IMR-90 (cell line): Measurements from ENCODE around the gene BASP1. TPM values are rescaled to one million over a fixed set of nuclear protein-coding genes. Genes with fewer than 3 reads are reported as not detected.

Experiments
- ATAC-seq: fragments of 200-7000 bp; cut with Tn5 transposase; 2 replicates; pipeline ENCODE4 v1.9.1; 2020; ENCODE audit warnings: low read depth, mild to moderate bottlenecking, moderate library complexity
- BruUV-seq: library from RNA; stranded (reverse); fragments of 400-500 nt; replicated peaks from 2 replicates; lab custom pipeline; 2021; lab: Mats Ljungman, UMichigan
- CTCF ChIA-PET: fragments of 300-600 bp; formaldehyde crosslinking; extraction: SDS; loops from one replicate; lab custom pipeline; 2021; ENCODE audit warnings: antibody characterized with exemption; lab: Yijun Ruan, JAX
- POLR2A ChIA-PET: fragments of 300-600 bp; sonication (Branson Sonifier 250); formaldehyde crosslinking; loops from one replicate; lab custom pipeline; 2022; ENCODE audit warnings: antibody characterized with exemption; ENCODE audit not compliant: unreplicated experiment; lab: Charles Lee
- DNase-seq: peaks from one replicate; pipeline ENCODE4 v3.0.0; 2013
- H2AFZ ChIP-seq: replicated peaks from 2 replicates; pipeline ENCODE3; 2013; ENCODE audit warnings: low read length, mild to moderate bottlenecking; ENCODE audit not compliant: poor library complexity
- H2AK5ac ChIP-seq: 2 replicates; pipeline ENCODE4 v1.6.1; 2013; ENCODE audit warnings: low read depth, low read length, inconsistent platforms
- H2AK9ac ChIP-seq: replicated peaks from 2 replicates; pipeline ENCODE3; 2013; ENCODE audit warnings: mild to moderate bottlenecking, low read depth, low read length, moderate library complexity; ENCODE audit not compliant: poor library complexity
- H2BK120ac ChIP-seq: 2 replicates; pipeline ENCODE4 v1.6.1; 2013; ENCODE audit warnings: low read depth, low read length, inconsistent platforms
- H2BK15ac ChIP-seq: 3 replicates; pipeline ENCODE4 v1.6.1; 2013; ENCODE audit warnings: low read depth, low read length, inconsistent platforms
- H2BK20ac ChIP-seq: 2 replicates; pipeline ENCODE4 v1.6.1; 2013; ENCODE audit warnings: low read depth, mild to moderate bottlenecking, inconsistent platforms, low read length, moderate library complexity
- H2BK5ac ChIP-seq: 2 replicates; pipeline ENCODE4 v1.6.1; 2013; ENCODE audit warnings: mild to moderate bottlenecking, low read depth, low read length, inconsistent platforms; ENCODE audit not compliant: poor library complexity, severe bottlenecking
- H3K14ac ChIP-seq: replicated peaks from 2 replicates; pipeline ENCODE4 v1.6.1; 2013; ENCODE audit warnings: low read depth, low read length, inconsistent platforms
- H3K18ac ChIP-seq: 2 replicates; pipeline ENCODE4 v1.6.1; 2013; ENCODE audit warnings: low read depth, low read length, control low read depth
- H3K23ac ChIP-seq: 2 replicates; pipeline ENCODE4 v1.6.1; 2013; ENCODE audit warnings: low read depth, low read length, inconsistent platforms
- H3K27ac ChIP-seq: 2 replicates; pipeline ENCODE4 v1.5.1; 2013; ENCODE audit warnings: mild to moderate bottlenecking, control low read depth, low read length; ENCODE audit not compliant: insufficient read depth
- H3K27me3 ChIP-seq: 2 replicates; pipeline ENCODE4 v1.6.1; 2013; ENCODE audit warnings: low read length; ENCODE audit not compliant: control insufficient read depth, insufficient read depth
- H3K36me3 ChIP-seq: 2 replicates; pipeline ENCODE4 v1.6.1; 2013; ENCODE audit warnings: low read length, mixed read lengths; ENCODE audit not compliant: control insufficient read depth, insufficient read depth
- H3K4ac ChIP-seq: 2 replicates; pipeline ENCODE4 v1.6.1; 2013; ENCODE audit warnings: low read depth, low read length, inconsistent platforms
- H3K4me1 ChIP-seq: 2 replicates; pipeline ENCODE4 v1.6.1; 2013; ENCODE audit warnings: low read length, mixed read lengths; ENCODE audit not compliant: control insufficient read depth, insufficient read depth
- H3K4me2 ChIP-seq: 2 replicates; pipeline ENCODE4 v1.6.1; 2013; ENCODE audit warnings: low read depth, mild to moderate bottlenecking, control low read depth, low read length, moderate library complexity
- H3K4me3 ChIP-seq: 2 replicates; pipeline ENCODE4 v1.5.1; 2013; ENCODE audit warnings: low read depth, mild to moderate bottlenecking, control low read depth, low read length, moderate library complexity; ENCODE audit not compliant: insufficient read depth
- H3K56ac ChIP-seq: 2 replicates; pipeline ENCODE4 v1.6.1; 2013; ENCODE audit warnings: low read length, inconsistent platforms; ENCODE audit not compliant: insufficient read depth; ENCODE audit errors: extremely low read depth
- H3K79me1 ChIP-seq, 2 experiments: 2 replicates each; pipeline ENCODE4 v1.6.1; 2013; ENCODE audit warnings: low read length in 2 of 2, inconsistent platforms in 1 of 2, low read depth in 1 of 2
- H3K9ac ChIP-seq: 2 replicates; pipeline ENCODE4 v1.6.1; 2013; ENCODE audit warnings: low read depth, low read length, control low read depth
- H3K9me1 ChIP-seq: 2 replicates; pipeline ENCODE4 v1.6.1; 2013; ENCODE audit warnings: low read length, inconsistent platforms; ENCODE audit not compliant: insufficient read depth
- H3K9me3 ChIP-seq: 2 replicates; pipeline ENCODE4 v1.6.1; 2013; ENCODE audit warnings: low read length; ENCODE audit not compliant: control insufficient read depth, insufficient read depth
- H4K20me1 ChIP-seq: 2 replicates; pipeline ENCODE4 v1.6.1; 2013; ENCODE audit warnings: low read length, inconsistent platforms; ENCODE audit not compliant: insufficient read depth
- H4K5ac ChIP-seq: 2 replicates; pipeline ENCODE4 v1.6.1; 2013; ENCODE audit warnings: mild to moderate bottlenecking, low read depth, low read length, control low read depth
- H4K8ac ChIP-seq, 2 experiments: 2 replicates each; pipeline ENCODE4 v1.6.1; 2013; ENCODE audit warnings: low read depth in 2 of 2, low read length in 2 of 2, control low read depth in 1 of 2, inconsistent platforms in 1 of 2
- H4K91ac ChIP-seq: 2 replicates; pipeline ENCODE4 v1.6.1; 2013; ENCODE audit warnings: low read depth, low read length, inconsistent platforms; ENCODE audit not compliant: insufficient read depth
- BHLHE40 ChIP-seq: fragments of 150-350 bp; IDR thresholded peaks from 2 replicates; pipeline ENCODE4 v1.6.1; 2016; ENCODE audit warnings: mild to moderate bottlenecking, low read depth, low read length
- CHD1 ChIP-seq: IDR thresholded peaks from 2 replicates; pipeline ENCODE4 v1.6.1; 2012; ENCODE audit warnings: low read depth, low read length, improper control_type of control experiment
- FOS ChIP-seq: fragments of 150-350 bp; IDR thresholded peaks from 2 replicates; pipeline ENCODE4 v1.6.1; 2016; ENCODE audit warnings: low read depth, low read length
- MAFK ChIP-seq: IDR thresholded peaks from 2 replicates; pipeline ENCODE4 v1.6.1; 2012; ENCODE audit warnings: low read depth, low read length, improper control_type of control experiment
- MAZ ChIP-seq: IDR thresholded peaks from 2 replicates; pipeline ENCODE4 v1.6.1; 2012; ENCODE audit warnings: low read depth, mild to moderate bottlenecking, low read length, improper control_type of control experiment, moderate library complexity, borderline replicate concordance
- NFE2L2 ChIP-seq: fragments of 150-350 bp; IDR thresholded peaks from 2 replicates; pipeline ENCODE4 v1.6.1; 2016; ENCODE audit warnings: low read depth, mild to moderate bottlenecking, low read length
- POLR2A ChIP-seq: IDR thresholded peaks from 2 replicates; pipeline ENCODE4 v1.6.1; 2012; ENCODE audit warnings: mild to moderate bottlenecking, low read depth, low read length
- RAD21 ChIP-seq: IDR thresholded peaks from 2 replicates; pipeline ENCODE4 v1.6.1; 2012; ENCODE audit warnings: low read length, improper control_type of control experiment
- RFX5 ChIP-seq: IDR thresholded peaks from 2 replicates; pipeline ENCODE4 v1.8.0; 2012; ENCODE audit warnings: low read depth, mild to moderate bottlenecking, low read length, moderate library complexity
- SMC3 ChIP-seq: fragments of 150-350 bp; IDR thresholded peaks from 2 replicates; pipeline ENCODE4 v1.6.1; 2016; ENCODE audit warnings: low read depth, mild to moderate bottlenecking, antibody characterized with exemption, low read length, moderate library complexity
- WGBS, 2 experiments: methylation state at CpG; one replicate each; pipeline versions ENCODE4 v1.1.5 to v1.1.7; 2013; ENCODE audit warnings: missing lambda C conversion rate in 2 of 2; ENCODE audit not compliant: insufficient read length in 1 of 2; ENCODE audit errors: extremely low coverage in 2 of 2; 5-methylcytosine and 5-hydroxymethylcytosine counted together
- dilution Hi-C: fragments of 300-500 bp; cut with HindIII; formaldehyde crosslinking; loops from one replicate; pipeline ENCODE4 v1.14.3; 2018; ENCODE audit warnings: low sequenced_read_pairs; ENCODE audit not compliant: unreplicated experiment
- in situ Hi-C: fragments of 300-500 bp; cut with MboI; formaldehyde crosslinking; loops from 3 replicates; pipeline ENCODE4 v1.14.3; 2019; ENCODE audit warnings: low sequenced_read_pairs, inconsistent platforms, mixed read lengths
- intact Hi-C: fragments of 100-400 bp; cut with micrococcal nuclease; formaldehyde crosslinking; loops from 2 replicates; pipeline ENCODE4 v1.10.0; 2022
- polyA plus RNA-seq, 3 experiments: library from polyadenylated mRNA; depleted of rRNA; stranded (reverse); fragments of >200 nt; gene quantifications; 2 replicates each; pipeline ENCODE4 v1.2.3, GENCODE V29; 2012; ENCODE audit warnings: low replicate concordance in 1 of 3
- total RNA-seq: library from RNA; depleted of rRNA; stranded (reverse); fragments of >200 nt; gene quantifications from 2 replicates; pipeline ENCODE4 v1.2.3, GENCODE V29; 2012
- TF ChIP-seq, protein P1 (sequence below): fragments of 150-350 bp; IDR thresholded peaks from 2 replicates; pipeline ENCODE4 v1.6.1; 2017; ENCODE audit warnings: mild to moderate bottlenecking, antibody characterized with exemption, low read length, low read depth
- TF ChIP-seq, protein P2 (sequence below): fragments of 150-350 bp; IDR thresholded peaks from 2 replicates; pipeline ENCODE4 v1.6.1; 2016; ENCODE audit warnings: low read depth, mild to moderate bottlenecking, low read length, moderate library complexity, borderline replicate concordance
- TF ChIP-seq, protein P3 (sequence below): conservative IDR thresholded peaks from 2 replicates; pipeline ENCODE4 v1.5.1; 2012; ENCODE audit warnings: mild to moderate bottlenecking, low read depth, low read length, improper control_type of control experiment

BASP1 gene
- total and polyA plus RNA-seq, 2 of the 4 experiments (the other 2 are of a cell fraction): 39.6 to 103 TPM

DNA sequence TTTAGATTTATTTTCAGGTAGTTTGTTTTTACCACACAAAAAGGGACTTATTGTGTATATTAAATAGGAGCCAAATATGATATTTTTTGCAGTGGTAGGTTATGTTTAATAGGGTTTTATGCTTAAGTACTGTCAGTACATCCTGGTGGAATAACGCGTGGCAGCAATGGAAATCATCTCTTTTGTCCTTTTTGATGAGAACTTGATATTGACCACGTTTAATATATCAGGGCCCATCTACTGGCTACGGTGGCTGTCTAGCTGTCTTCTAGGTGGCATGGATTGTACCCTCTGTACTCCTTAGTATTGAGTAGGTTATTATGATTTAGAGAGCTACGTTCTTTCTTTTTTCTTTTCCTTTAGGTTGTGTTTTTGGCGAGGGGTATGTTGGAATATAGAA is 2.6 kb downstream of the BASP1 start:
- ChIA-PET CTCF (interaction anchor here (0.6 to 1.1 kb wide), 2 partner anchors 47 to 1061 kb away, joined by 3 read pairs; no protein-coding TSS in a partner anchor), POLR2A (no interaction called here)
- Histone ChIP-seq H3K4me3 (peak overlapping the region; percentile 75), H4K20me1 (peaks cover 63% of the 10 kb centered on the region), H2BK120ac (no peak overlapping the region), H3K27me3 (no peaks in the 10 kb centered on the region; the same call in 1 of the 2 replicates), H4K91ac (no peak overlapping the region), H3K23ac (peak overlapping the region; percentile 84; the same call in 1 of the 2 replicates), H3K4me1 (peaks cover 21% of the 10 kb centered on the region), H2BK20ac (no peak overlapping the region), H3K14ac (no peak overlapping the region; the same call in 1 of the 2 replicates), H3K4me2 (peak overlapping the region; percentile 99), H3K18ac (no peak overlapping the region), H3K4ac (no peak overlapping the region), H3K36me3 (peaks cover 8% of the 10 kb centered on the region), H3K9ac (no peak overlapping the region), H4K5ac (no peak overlapping the region), H4K8ac (peak overlapping the region in 1 of 2 experiments; percentile 24; a peak in 1 of 4 replicates), H2AFZ (no peak overlapping the region), H3K56ac (no peak overlapping the region), H3K9me1 (peaks cover 13% of the 10 kb centered on the region), H2AK5ac (no peak overlapping the region), H2AK9ac (no peak overlapping the region), H2BK15ac (no peak overlapping the region), H3K27ac (no peak overlapping the region), H3K9me3 (no peaks in the 10 kb centered on the region), H2BK5ac (no peak overlapping the region), H3K79me1 (peaks cover 3 to 46% of the 10 kb centered on the region in 2 experiments)
- no peak for DNase-seq
- no TSS peak for BruUV-seq
- TF ChIP-seq POLR2A (no peak), CHD1 (no peak), RFX5 (no peak), MAZ (no peak), RAD21 (no peak), MAFK (no peak), FOS (no peak), NFE2L2 (no peak), BHLHE40 (no peak), SMC3 (no peak)
- TF ChIP-seq, protein P1, sequence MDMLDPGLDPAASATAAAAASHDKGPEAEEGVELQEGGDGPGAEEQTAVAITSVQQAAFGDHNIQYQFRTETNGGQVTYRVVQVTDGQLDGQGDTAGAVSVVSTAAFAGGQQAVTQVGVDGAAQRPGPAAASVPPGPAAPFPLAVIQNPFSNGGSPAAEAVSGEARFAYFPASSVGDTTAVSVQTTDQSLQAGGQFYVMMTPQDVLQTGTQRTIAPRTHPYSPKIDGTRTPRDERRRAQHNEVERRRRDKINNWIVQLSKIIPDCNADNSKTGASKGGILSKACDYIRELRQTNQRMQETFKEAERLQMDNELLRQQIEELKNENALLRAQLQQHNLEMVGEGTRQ: no peak
- TF ChIP-seq, protein P2, sequence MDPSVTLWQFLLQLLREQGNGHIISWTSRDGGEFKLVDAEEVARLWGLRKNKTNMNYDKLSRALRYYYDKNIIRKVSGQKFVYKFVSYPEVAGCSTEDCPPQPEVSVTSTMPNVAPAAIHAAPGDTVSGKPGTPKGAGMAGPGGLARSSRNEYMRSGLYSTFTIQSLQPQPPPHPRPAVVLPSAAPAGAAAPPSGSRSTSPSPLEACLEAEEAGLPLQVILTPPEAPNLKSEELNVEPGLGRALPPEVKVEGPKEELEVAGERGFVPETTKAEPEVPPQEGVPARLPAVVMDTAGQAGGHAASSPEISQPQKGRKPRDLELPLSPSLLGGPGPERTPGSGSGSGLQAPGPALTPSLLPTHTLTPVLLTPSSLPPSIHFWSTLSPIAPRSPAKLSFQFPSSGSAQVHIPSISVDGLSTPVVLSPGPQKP: no peak
- TF ChIP-seq, protein P3, sequence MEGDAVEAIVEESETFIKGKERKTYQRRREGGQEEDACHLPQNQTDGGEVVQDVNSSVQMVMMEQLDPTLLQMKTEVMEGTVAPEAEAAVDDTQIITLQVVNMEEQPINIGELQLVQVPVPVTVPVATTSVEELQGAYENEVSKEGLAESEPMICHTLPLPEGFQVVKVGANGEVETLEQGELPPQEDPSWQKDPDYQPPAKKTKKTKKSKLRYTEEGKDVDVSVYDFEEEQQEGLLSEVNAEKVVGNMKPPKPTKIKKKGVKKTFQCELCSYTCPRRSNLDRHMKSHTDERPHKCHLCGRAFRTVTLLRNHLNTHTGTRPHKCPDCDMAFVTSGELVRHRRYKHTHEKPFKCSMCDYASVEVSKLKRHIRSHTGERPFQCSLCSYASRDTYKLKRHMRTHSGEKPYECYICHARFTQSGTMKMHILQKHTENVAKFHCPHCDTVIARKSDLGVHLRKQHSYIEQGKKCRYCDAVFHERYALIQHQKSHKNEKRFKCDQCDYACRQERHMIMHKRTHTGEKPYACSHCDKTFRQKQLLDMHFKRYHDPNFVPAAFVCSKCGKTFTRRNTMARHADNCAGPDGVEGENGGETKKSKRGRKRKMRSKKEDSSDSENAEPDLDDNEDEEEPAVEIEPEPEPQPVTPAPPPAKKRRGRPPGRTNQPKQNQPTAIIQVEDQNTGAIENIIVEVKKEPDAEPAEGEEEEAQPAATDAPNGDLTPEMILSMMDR: no peak
- in situ Hi-C loops (loop anchor here (5.0 to 10.0 kb wide), 2 partner anchors 895 to 1062 kb away; no protein-coding TSS in a partner anchor), dilution Hi-C loops (no loop called here), intact Hi-C loops (loop anchor here (2.0 to 10.0 kb wide), 7 partner anchors 39 to 825 kb away; no protein-coding TSS in a partner anchor)
- no peak for ATAC-seq
- WGBS, 2 experiments: no CpG with 5 or more reads among the region's 6 CpGs
